Left cardiac atrium (tissue), 4 donors: ENCODE data around the gene STON1. TPM values are rescaled to one million over a fixed set of nuclear protein-coding genes. Genes with fewer than 3 reads are reported as not detected.
A peak's percentile ranks its signal among the peaks of the same experiment; 100 is the strongest.
"Not testable (repeated sequence)": the region's sequence is repeated elsewhere in the genome, so short reads cannot be mapped to it uniquely, and the experiment has no call there.

Experiments
- ATAC-seq, 2 donors: fragments of 200-7000 bp; cut with Tn5 transposase; one replicate each; pipeline ENCODE4 v1.9.1; 2020; ENCODE audit warnings: mild to moderate bottlenecking in 2 of 2, moderate library complexity in 2 of 2
- DNase-seq: peaks from one replicate; pipeline ENCODE4 v3.0.0-alpha.2; 2020
- intact Hi-C, 2 donors: fragments of 100-400 bp; cut with DNase I; formaldehyde crosslinking; loops; one replicate each; pipeline versions ENCODE4 v1.14.1 to v1.15.1; 2022 to 2023
- total RNA-seq, 2 donors: library from RNA; stranded (reverse); fragmentation: NEBNext Ultra II Directional; extraction: Animal tissue kit (Norgen Biotek cat#: 25700); gene quantifications; one replicate each; pipeline ENCODE4 v1.2.1, GENCODE V29; 2021
- donor health status: DM: no; HTN: yes; CAD: no.
- donor health status: DM: no; HTN: yes; CAD: no; lungs with severe emphysema.
- donor health status: DM: yes; HTN: yes; CAD: no.
- donor health status: Dilated cardiomyopathy.

STON1 gene
- total RNA-seq, 2 donors from 2014 or later: 16.7 to 19.1 TPM

DNA sequence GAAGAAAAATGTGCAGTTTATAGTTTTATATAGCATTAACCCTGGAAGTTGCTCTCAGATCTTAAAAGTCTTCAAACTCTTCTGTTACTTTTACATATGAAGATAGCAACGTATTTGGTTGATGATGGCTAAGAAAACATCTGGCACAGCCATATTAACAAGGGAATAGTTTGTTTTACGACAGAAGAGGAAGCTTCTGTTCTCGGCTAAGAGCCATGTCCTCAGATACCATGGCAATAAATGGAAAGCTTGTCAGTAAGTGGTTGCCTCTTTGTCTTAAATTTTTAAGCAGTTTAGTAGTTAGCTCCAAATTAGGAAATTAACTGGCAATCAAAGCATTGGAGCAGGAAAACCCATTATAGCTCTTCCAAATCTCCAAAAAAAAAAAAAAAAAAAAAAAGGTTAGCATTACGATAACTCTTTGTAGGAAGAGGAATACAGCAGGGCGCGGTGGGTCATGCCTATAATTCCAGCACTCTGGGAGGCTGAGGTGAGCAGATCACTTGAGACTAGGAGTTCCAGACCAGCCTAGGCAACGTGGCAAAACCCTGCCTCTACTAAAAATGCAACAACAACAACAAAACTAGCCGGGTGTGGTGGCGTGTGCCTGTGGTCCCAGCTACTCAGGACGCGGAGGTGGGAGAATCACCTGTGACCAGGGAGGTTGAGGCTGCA is 4.5 kb upstream of the STON1 start:
- peak; percentile 25 to 52 for ATAC-seq
- intact Hi-C loops: no loop called here

DNA sequence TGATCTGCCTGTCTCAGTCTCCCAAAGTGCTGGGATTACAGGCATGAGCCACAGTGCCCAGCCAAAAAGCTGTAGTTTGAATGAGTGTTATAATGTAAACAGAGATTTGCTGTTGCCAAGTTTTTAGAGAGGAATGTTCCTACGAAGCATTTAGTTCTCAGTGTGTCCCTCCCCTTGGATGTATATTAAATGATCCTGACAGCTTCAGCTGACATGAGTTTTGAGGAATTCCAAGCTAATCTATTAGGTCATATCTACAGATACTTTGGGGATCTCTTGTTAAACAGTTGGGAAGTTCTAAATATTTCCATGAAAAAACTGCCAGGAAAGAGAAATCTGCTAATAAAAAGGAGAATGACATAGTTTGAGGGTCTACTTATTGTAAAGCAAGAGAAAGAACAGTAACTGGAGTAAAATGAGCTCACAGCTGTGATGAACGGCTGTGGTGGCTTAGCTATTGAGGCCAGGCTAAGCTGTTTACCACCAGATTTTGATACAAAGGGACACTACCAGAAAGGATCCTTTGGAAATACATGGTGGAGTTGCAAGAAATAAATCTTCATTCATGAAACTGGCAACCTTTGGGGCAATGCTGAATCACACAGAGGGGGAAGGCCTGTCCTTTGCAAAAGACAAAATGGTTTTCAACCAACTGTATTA is 2.6 kb upstream of the STON1 start:
- intact Hi-C loops: no loop called here
- ATAC-seq (no peak), DNase-seq (no peak)

More for the DNA sequence above, 4.5 kb upstream of the STON1 start:
- peak; percentile 40 for DNase-seq

DNA sequence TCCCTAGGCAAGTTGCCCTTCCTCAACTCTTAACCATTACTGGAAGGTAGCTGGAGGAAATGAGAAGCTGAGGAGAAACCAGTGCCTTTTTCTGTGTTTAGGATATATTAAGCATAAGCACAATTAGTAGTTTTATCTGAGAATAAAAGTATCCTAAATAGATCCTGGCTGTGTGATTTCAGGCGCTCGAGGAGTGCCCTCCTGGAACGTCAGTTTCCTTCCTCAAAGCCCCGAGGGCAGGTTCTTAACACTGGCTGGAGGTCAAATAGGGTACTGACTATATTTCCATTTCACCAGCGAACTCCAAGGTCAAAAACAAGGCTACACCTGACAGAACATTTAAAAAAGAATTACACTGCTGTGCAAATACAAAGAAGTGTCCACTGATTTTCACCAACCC is 1.5 kb upstream of the STON1 start:
- intact Hi-C loops: no loop called here
- no peak for DNase-seq
- no peak for ATAC-seq

DNA sequence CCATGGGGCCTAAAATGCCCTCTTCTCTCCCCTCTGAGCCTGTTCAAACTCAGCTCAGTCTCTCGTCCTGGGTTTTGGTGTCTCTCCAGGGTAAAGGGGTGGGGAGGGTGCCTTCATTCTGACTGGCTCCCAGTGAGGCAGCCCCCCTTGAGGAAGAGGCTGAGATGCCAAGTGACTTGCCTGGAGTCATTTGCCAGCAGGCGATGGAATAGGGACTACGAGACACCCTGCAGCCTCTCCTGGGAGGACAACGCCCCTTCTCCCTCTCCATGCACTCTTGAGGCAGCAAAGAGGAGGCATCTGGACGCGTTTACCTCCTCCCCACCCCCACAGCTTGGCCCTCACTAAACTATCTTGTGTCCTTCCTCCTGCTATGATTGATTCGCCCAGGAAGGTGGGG is 760 bp upstream of the STON1 start:
- DNase-seq (no peak), ATAC-seq (peak in 1 of 2 donors; percentile 6)
- intact Hi-C loops: no loop called here

DNA sequence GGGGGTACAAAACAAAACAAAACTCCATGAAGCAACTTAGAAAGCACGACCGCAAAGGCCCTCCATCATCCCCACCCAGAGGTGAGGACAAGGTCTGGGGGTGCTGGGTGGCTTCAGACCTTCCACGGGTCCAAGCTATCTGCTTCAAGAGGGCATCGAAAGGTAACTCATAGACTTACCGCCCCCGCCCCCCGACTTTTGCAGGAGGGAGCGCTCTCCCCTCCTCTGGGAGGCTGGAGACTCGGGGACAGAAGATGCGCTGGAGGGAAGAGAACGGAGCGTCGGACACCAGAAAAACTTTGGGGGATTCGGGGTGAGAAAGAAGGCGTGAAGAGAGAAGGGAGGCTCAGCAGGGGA is 300 bp upstream of the STON1 start:
- DNase-seq (no peak), ATAC-seq (peak in 1 of 2 donors; percentile 17)
- intact Hi-C loops: no loop called here

DNA sequence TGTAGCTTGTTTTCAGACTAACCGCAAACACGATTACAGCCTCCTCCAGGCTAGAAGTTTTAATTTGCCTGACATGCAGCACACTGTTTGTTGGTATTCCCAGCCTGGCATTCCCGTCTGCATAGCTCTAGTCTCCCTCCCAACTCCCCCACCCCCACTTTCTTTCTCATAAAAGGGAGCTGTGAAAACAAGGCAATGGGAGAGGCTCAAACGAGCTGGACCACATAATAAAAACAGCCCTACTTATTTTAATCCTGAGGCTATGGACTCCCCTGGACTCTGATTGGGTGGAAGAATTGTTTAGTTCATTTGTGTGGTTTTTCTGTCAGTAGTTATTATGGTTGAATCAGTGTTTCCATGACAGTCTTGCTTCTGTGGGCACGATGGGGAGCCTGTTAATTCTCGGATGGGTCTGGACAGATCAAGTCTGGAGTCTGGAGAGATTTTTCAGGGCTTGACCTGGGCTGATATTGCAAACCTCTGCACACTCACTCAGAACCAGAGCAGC is 1.2 kb downstream of the STON1 start:
- intact Hi-C loops: no loop called here
- DNase-seq: no peak
- ATAC-seq: peak; percentile 24 to 34

DNA sequence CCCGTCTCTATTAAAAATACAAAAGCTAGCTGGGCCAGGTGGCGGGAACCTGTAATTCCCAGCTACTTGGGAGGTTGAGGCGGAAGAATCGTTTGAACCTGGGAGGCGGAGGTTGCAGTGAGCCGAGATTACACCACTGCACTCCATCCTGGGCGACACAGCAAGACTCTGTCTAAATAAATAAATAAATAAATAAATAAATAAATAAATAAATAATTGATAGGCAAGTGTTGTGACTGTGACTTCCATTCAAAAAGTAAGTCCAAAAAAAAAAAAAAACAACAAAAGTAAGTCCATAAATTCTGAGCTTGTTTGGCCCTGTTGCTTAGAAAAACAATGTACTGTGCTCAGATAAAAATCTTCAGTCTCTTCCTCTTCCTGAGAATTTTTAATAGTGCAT is 2.2 kb downstream of the STON1 start:
- intact Hi-C loops: no loop called here
- no peak for DNase-seq
- no peak for ATAC-seq

DNA sequence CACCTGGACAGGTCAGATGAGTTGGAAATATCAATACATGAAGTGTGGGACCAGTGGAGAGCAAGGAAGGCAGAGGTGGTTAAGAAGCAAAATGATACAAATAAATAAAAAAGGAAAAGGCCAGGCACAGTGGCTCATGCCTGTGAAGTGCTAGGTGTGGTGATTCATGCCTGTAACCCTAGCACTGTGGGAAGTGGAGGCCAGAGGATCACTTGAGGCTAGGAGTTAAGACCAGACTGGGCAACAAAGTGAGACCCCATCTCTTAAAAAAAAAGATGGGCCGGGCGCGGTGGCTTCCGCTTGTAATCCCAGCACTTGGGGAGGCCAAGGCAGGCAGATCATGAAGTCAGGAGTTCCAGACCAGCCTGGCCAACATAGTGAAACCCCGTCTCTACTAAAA is 2.9 kb downstream of the STON1 start:
- DNase-seq: no peak
- intact Hi-C loops: no loop called here
- ATAC-seq: no peak

DNA sequence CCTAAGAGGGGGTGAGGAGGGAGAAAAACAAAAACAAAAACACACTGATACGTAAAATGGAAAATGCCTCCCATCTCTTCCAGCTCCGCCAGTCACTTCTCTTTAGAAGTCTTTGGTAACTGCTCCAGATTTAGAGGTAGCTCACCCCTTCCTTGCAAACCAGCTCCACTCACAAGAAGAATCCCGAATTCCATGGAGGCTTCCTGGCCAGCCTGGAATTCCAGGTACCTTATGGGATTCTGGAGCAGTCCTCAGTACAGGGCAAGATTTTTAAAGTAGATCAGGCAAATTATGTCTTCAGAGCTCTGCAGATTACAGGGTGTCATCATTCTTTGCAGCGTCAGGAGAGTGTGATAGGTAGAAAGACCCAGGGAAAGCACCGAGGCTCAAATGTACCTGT is 4.8 kb downstream of the STON1 start:
- ATAC-seq (no peak), DNase-seq (no peak)
- intact Hi-C loops: no loop called here

DNA sequence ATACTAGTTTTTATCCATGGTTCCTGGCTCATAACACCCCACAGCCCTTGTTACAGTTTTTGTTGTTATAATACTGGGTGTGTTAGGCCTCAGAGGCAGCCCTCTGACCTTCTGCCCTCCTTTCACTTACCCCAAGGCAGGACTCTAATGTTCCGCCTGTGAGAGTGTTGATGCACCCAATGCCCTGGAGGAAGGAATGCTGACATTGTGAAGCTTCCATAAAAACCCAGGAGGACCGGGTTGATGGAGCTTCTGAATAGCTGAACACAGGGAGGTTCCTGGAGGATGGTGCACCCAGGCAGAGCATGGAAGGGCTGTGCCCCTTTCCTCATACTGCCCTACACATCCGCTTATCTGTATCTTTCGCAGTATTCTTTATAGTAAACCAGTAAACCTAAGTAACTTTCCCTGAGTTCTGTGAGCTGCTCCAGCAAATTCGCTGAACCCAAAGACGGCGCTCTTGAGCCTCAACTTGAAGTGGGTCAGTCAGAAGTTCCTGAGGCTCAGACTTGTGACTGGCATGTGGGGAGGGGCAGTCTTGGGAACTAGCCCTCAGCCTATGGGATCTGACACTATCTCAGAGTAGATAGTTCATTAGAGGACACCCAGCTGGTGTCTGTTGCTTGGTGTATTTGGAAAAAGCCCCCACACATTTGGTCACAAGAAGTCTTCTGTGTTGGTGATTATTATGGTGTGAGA is 10.4 kb downstream of the STON1 start:
- no peak for DNase-seq
- intact Hi-C loops: no loop called here
- ATAC-seq: no peak

DNA sequence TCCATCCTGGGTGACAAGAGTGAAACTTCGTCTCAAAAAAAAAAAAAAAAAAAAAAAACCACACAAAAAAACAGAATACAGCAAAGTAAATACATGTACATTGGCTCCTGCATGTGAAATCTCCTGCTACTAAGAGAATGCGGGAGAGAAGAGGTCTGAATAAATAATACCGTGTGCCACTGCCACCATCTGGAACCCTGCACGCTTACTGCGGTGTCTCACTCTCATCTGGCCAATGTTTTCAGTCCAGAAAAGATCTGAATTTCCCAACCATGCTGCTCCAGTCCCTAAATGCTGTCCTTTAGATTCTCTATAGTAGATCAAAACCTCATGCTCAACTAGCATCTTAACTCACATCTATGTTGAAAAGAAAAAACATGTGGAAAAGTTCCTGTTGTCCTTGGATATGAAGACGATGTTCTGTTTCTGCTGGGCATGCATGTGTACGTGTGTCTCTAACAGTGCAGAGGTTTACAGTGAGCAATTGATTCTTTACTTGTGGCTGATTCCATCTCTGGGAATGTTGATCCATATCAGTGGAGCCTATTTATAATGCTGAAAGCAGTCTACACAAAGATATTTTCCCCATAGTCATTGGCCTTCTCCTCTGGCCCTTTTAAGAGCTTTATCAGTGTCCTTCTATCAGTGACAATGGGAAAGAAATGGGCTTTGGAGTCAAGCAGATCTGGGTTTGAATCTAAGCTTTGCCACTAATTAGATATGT is 11.9 kb downstream of the STON1 start:
- ATAC-seq (no peak), DNase-seq (no peak)
- intact Hi-C loops: no loop called here

DNA sequence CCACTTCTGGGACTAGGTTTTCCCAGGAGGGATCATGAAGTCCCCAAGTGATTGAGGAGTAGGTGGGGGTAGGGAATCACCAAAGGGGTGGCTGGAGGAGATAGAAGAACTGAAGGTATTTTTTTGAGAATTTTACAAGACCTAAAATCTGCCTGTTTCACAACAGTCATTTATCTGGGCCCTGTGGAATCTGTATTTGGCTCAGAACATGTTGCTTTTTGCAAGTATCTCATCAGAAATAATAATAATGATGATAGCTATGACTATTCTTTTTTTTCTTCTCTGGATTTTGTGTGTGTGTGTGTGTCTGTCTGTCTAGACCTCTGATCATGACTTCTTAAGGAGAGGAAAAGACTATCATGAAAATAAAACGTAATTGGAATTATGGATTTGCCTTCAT is 13.9 kb downstream of the STON1 start:
- no peak for DNase-seq
- intact Hi-C loops: no loop called here
- peak in 1 of 2 donors; percentile 26 for ATAC-seq

DNA sequence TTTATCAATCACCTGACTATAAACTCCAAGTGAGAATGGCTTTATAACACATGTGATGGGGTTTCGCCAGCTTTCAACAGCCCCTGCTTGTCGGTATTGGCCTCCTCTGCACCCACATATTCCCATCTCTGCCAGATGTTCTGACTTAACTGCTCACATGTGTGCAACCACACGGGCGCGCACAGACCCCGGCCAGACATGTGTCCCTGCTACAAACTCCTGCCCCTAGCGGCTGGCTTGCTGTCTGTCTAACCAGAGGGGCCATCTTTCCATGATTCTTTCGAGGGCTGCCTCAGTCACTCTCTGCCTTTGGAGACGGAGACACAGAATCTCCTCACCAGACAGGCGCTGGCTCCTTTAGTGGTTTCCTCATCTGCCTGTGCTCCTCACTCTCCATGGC is 15.3 kb downstream of the STON1 start:
- no peak for ATAC-seq
- intact Hi-C loops: no loop called here
- DNase-seq: no peak

DNA sequence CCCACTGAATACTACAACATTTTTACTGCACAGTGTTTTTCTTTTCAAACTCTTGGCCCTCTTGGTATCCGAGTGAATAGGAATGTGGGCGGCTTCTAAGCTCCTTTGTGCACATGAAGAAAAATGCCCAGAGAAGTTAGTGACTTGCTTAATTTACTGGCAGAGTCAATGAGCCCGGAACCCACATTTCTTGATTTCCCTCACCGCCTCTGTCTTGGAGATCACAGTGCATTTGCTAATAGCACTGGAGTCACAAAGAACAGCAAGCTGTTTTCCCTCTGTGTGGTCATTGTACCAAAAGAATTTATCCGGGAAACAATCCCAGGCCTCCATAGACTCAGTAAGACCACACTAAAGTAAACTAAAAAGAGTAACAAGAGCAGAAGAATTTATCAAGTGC is 18.9 kb downstream of the STON1 start:
- intact Hi-C loops: no loop called here
- DNase-seq (no peak), ATAC-seq (peak in 1 of 2 donors; percentile 44)

DNA sequence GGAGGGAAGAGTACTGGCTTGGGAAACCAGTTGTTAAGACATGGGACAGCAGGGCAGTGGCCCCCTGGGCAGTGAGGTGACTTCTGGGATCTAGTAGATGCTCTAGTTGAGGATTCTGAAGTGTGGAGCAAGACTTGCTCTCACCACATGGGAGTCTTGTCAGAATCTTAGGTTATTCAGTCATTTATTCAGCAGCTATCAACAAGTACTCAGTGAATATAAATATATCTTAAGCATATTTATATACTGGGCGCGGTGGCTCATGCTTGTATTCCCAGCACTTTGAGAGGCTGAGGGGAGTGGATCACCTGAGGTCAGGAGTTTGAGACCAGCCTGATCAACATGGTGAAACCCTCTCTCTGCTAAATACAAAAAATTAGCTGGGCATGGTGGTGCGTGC is 20.0 kb downstream of the STON1 start:
- intact Hi-C loops: no loop called here
- no peak for DNase-seq
- no peak for ATAC-seq

DNA sequence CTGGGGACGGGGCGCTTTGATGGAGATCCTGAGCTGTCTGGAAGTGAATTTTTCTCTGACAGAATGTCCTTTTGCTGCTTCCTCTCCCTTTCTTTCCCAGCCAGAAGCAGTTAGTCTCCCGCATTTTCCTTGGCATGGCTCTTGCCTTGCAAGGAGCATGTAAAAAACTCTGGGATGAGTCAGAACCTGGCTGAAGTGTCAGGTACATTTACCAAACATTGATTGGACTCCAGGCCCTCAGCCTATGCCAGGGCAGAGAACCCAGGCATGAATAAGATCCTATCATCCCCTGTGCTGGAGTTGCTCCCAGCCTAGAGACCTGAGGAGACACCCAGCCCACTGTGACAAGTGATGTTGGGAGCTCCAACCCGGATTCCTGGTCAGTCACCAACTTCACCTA is 21.6 kb downstream of the STON1 start:
- no peak for DNase-seq
- peak in 1 of 2 donors; percentile 43 for ATAC-seq
- intact Hi-C loops: no loop called here

DNA sequence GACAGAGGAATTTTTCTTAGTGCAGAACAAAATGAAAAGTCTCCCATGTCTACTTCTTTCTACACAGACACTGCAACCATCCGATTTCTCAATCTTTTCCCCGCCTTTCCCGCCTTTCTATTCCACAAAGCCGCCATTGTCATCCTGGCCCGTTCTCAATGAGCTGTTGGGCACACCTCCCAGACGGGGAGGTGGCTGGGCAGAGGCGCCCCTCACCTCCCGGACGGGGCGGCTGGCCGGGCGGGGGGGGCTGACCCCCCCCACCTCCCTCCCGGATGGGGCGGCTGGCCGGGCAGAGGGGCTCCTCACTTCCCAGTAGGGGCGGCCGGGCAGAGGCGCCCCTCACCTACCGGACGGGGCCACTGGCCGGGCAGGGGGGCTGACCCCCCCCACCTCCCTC is 25.1 kb downstream of the STON1 start:
- intact Hi-C loops, ATAC-seq, DNase-seq: not testable (repeated sequence)

DNA sequence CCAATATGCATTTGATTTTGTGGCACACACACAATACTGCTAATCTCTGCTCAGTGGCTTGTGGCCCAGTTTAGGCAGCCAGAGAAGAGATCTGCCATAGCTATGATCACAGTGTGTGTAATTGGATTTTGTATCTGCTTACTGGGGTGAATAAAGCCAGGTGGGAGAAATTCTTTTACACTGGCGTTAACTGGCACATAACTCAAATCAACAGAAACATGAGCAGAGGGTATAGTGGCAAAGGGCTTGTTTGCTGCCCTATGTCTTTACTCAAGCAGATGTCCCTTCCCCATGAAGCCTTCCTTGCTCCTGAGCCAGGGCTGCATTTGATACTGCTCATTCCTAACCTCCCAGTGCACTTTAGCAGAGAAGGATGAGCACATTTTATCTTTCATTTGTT is 28.5 kb downstream of the STON1 start:
- intact Hi-C loops: no loop called here
- DNase-seq: no peak
- no peak for ATAC-seq

DNA sequence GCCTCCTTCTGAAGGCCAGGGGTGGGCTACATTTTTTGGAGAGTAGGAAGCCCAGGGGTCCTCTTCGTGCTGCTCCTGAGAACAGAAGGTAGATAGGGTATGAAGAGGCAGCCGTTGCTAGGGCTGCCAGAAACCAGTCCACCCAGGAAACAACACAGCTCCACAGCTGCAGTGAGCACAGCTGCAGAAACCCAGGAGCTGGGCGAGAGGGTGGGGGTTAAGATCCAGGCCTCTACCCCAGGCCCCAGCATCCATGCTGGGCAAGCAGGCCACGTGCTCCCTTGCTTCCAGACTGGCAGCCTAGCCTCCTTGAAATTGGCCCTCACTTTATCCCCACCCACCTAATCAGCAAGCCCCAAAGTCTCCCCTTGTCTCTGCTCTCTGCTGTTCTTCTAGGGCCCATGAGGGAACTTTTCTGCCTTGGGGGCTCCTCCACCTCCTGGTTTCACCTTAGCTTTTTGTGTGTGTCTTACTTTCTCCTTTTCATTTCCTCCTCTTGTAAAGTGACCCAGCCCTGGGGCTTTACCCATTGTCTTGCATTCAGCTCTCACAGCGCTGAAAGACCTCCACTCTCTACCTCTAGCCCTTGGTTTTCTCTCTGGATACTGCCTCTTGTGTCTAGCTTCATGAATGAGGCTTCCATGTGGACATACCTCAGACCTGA is 30.7 kb downstream of the STON1 start:
- intact Hi-C loops: no loop called here
- no peak for ATAC-seq
- DNase-seq: no peak
